HCT116 (cell line): ENCODE measurements around the gene C2CD2.

Experiments used
- CTCF ChIP-seq, 3 experiments: fragments of 200-600 bp in 1 of 3; sonication (generic) in 1 of 3; IDR thresholded peaks in 2 of 3; conservative IDR thresholded peaks in 1 of 3; 2 replicates each; pipeline ENCODE4 v1.5.1; 2012 to 2017; ENCODE audit warnings: low read depth in 2 of 3, low read length in 2 of 3, antibody characterized with exemption in 1 of 3, borderline replicate concordance in 1 of 3, control low read depth in 1 of 3, mild to moderate bottlenecking in 1 of 3, mixed read lengths in 1 of 3, mixed run types in 1 of 3, moderate library complexity in 1 of 3; ENCODE audit not compliant: insufficient read depth in 1 of 3
- EZH2 ChIP-seq: fragments of 200-600 bp; sonication (generic); IDR thresholded peaks from 2 replicates; pipeline ENCODE4 v1.6.1; 2017; ENCODE audit warnings: antibody characterized with exemption, mixed run types
- FOSL1 ChIP-seq: IDR thresholded peaks from 2 replicates; pipeline ENCODE4 v1.6.1; 2012; ENCODE audit warnings: low read depth
- MAX ChIP-seq: IDR thresholded peaks from 2 replicates; pipeline ENCODE4 v1.6.1; 2012
- POLR2A ChIP-seq: IDR thresholded peaks from 2 replicates; pipeline ENCODE4 v1.7.0; 2011; ENCODE audit warnings: borderline replicate concordance; ENCODE audit not compliant: insufficient read depth, insufficient read length; ENCODE audit errors: extremely low read depth
- RAD21 ChIP-seq: IDR thresholded peaks from 2 replicates; pipeline ENCODE4 v1.6.1; 2012; ENCODE audit warnings: low read depth, mild to moderate bottlenecking
- TF ChIP-seq, protein P1 (sequence below): IDR thresholded peaks from 2 replicates; pipeline ENCODE4 v1.6.1; 2012; ENCODE audit warnings: low read depth

GRCh38 chr21:41901782-41902181 is 52.0 kb downstream of the C2CD2 start:
- TF ChIP-seq, protein P1, sequence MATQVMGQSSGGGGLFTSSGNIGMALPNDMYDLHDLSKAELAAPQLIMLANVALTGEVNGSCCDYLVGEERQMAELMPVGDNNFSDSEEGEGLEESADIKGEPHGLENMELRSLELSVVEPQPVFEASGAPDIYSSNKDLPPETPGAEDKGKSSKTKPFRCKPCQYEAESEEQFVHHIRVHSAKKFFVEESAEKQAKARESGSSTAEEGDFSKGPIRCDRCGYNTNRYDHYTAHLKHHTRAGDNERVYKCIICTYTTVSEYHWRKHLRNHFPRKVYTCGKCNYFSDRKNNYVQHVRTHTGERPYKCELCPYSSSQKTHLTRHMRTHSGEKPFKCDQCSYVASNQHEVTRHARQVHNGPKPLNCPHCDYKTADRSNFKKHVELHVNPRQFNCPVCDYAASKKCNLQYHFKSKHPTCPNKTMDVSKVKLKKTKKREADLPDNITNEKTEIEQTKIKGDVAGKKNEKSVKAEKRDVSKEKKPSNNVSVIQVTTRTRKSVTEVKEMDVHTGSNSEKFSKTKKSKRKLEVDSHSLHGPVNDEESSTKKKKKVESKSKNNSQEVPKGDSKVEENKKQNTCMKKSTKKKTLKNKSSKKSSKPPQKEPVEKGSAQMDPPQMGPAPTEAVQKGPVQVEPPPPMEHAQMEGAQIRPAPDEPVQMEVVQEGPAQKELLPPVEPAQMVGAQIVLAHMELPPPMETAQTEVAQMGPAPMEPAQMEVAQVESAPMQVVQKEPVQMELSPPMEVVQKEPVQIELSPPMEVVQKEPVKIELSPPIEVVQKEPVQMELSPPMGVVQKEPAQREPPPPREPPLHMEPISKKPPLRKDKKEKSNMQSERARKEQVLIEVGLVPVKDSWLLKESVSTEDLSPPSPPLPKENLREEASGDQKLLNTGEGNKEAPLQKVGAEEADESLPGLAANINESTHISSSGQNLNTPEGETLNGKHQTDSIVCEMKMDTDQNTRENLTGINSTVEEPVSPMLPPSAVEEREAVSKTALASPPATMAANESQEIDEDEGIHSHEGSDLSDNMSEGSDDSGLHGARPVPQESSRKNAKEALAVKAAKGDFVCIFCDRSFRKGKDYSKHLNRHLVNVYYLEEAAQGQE, result no peak
- TF ChIP-seq FOSL1, result no peak
- no peak for TF ChIP-seq CTCF (IDR thresholded peaks at IDR 0.05 in 2 of 3, conservative IDR thresholded peaks at IDR 0.05 in 1 of 3; ENCODE audit: borderline replicate concordance in 1 of 3, insufficient read depth in 1 of 3, low read depth in 2 of 3, low read length in 2 of 3)
- TF ChIP-seq EZH2, result no peak
- TF ChIP-seq RAD21, result no peak
- TF ChIP-seq POLR2A, result no peak
- TF ChIP-seq MAX, result no peak
